AG08395 (cell line): ENCODE data around the gene SLX9.

Source experiments
- DNase-seq: peaks from one replicate; pipeline ENCODE4 v3.0.0; 2012; ENCODE audit warnings: mixed read lengths, low spot score

The SLX9 gene

GRCh38 chr21:44916965-44917364 lies 22.9 kb upstream of the SLX9 start:
- no peak for DNase-seq

DNA sequence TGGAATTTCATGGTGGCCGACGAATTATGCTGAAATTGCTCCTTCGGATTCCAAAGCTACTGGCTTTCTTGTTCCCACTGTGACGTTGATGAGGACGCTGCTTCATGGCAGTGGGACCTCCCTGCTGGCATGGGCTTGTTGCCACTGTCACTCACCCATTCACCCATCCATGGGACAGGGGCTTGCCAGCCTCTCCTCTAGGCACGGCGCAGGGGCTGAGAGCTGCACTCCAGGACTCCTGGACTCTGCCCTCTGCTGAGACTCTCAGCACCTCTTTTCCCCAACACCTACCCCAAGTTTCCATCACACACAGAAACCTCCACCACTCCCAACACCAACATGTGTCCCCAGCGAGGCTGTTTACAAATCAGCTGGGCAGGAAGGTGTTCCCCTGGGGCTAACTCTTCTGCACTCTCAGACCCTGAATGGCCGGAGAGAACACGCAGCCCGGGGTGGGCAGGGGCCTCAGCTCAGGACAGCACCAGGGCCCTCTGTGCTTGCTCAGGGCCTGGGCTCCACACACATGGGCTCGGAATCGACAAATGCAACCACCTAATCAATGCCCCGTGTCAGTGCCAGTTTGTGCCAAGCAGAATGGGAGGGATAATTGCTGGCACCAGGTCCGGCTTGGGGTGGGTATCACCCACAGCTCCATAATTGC lies 22.3 kb upstream of the SLX9 start:
- no peak for DNase-seq

GRCh38 chr21:44918107-44918470 lies 21.7 kb upstream of the SLX9 start:
- DNase-seq: no peak

DNA sequence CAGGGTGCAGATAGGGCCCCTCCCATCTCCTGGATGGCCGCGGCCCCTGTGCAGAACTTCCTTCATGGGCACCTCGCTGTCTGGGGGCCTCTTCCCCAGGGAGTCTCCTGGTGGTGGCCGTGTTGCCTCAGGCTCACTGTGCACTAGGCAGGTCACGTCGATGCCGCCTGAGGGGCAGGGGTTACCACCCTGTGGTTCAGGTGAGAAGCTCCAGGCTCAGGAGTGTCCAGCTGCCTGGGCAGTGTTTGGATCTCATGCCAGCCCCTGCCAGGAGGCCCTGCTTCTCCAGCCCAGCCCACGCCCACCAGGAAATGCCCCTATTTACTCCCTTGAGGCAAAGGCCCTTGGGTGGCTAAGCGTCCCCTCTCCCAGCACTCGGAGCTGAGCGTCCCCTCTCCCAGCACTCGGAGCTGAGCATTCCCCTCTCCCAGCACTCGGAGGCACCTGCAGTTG lies 21.2 kb upstream of the SLX9 start:
- DNase-seq: no peak

GRCh38 chr21:44919111-44919912 lies 20.5 kb upstream of the SLX9 start:
- DNase-seq: no peak

GRCh38 chr21:44919913-44920693 lies 19.7 kb upstream of the SLX9 start:
- no peak for DNase-seq

- no peak for DNase-seq
Measured at GRCh38 chr21:44920694-44921604, 18.9 kb upstream of the SLX9 start, which contains the start of gene ITGB2. ITGB2 (minus strand) TSS chr21:44920899; CDS start chr21:44910782, 10,117 bp downstream.

- no peak for DNase-seq
Measured at GRCh38 chr21:44921928-44922327, 17.9 kb upstream of the SLX9 start.

DNA sequence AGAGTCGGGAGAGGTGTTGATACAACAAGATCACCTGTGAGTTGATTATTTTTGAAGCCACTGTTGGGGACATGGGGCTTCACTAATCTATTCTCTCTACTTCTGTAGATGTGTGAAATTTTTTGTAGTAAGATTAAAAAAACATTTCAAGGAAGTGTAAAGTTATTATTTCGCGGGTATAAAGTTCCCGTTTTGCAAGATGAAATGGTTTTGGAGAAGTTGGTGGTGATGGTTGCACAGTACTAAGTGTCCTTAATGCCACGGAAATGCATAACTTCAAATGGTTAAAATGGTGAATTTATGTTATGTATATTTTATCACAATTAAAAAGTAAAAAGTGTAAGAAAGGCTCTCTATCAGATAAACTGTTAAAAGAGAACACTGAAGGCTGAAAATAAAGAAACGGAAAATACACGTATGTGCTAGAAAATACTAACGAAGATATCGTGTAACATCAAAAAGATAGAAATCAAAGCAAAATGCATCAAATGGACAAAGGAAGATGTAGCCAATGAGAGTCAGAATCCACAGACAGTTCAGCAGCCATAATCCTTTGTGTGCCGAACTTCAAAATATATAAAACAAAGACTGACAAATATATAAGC lies 16.2 kb upstream of the SLX9 start:
- DNase-seq: no peak

GRCh38 chr21:44924606-44925377 lies 15.0 kb upstream of the SLX9 start:
- peak; percentile 54 for DNase-seq

DNA sequence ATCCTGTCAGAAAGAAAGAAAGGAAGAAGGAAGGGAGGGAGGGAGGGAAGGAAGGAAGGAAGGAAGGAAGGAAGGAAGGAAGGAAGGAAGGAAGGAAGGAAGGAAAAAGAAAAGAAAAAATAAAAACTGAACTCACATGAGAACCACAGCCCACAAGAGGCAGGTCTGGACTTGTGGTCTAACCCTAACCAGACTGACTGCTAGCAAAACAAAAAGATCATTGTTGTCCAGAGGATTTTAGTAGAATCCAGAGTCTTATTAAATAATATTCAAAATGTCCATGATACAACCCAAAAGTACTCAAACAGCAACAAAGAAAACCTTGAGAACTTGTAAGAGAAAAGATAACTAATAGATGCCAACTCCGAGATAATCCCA lies 14.5 kb upstream of the SLX9 start:
- no peak for DNase-seq

GRCh38 chr21:44926331-44927101 lies 13.3 kb upstream of the SLX9 start:
- DNase-seq: peak; percentile 29

GRCh38 chr21:44927259-44927586 lies 12.6 kb upstream of the SLX9 start:
- no peak for DNase-seq

DNA sequence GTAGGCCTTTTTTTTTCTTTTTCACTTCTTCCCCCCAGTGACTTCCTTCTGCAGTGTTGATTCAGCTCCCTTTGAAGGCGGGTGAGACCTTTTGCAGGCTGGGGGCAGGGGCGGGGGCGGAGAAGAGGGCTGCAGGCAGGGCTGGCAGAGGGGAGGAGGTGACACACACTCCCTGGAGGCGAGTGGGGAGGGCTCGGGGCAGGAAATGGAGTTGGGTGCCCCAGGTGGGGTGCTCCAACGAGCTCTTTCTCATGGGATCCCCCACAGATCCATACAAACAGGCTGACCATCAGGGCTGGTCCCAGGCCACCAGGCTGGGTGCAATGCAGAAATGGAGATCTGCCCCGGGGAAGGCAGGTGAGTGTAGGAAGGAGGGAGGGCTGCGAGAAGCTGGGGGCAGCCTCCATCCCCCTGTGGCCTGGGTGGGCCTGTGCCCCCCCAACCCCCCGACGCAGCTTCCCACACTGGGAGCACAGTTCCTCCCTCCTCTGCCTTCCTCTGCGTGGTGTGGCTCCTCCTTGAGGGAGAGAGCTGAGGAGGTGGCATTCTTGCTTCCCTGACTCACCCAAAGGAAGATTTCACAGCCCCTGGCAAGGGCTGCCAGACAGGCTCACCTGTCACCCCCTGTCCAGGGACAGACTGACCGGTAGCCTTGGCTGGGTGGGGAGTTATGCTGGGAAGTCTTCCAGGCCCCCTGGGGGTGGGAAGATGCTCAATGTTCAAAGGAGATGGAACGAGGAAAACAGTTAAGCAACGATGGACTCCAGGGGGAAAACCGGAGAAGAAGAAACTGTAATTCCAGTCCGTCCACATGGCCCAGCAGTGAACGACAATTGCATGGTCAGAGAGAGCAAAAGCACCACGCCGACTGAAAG lies 12.0 kb upstream of the SLX9 start:
- DNase-seq: peak; percentile 67

DNA sequence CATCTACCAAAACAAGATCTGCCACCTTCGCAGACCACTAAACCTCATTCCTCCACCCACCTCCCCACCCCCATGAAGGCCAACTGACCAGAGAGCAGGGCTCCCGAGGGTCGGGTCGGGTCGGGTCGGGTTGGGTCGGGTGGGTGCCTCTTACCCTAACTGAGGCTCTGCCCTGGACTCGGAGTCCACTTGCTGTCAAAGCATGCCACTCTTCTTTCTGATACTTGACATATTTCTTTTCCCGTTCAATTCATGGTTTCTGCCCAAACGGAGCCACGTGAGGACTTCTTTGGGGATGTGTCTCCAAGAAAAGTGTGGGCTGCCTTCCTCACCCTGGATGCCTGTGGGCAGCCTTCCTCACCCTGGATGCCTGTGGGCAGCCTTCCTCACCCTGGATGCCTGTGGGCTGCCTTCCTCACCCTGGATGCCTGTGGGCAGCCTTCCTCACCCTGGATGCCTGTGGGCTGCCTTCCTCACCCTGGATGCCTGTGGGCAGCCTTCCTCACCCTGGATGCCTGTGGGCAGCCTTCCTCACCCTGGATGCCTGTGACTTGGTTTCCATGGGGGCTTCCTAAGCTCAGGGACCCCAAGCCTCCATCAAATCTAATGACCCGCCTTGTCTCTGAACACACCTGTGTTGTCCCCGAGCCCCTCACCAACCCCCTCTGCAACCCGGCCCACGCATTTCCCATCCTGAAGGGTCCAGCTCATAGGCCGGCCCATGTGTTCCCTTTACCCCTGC lies 11.2 kb upstream of the SLX9 start:
- peak; percentile 60 for DNase-seq

GRCh38 chr21:44929242-44929798 lies 10.5 kb upstream of the SLX9 start:
- no peak for DNase-seq

DNA sequence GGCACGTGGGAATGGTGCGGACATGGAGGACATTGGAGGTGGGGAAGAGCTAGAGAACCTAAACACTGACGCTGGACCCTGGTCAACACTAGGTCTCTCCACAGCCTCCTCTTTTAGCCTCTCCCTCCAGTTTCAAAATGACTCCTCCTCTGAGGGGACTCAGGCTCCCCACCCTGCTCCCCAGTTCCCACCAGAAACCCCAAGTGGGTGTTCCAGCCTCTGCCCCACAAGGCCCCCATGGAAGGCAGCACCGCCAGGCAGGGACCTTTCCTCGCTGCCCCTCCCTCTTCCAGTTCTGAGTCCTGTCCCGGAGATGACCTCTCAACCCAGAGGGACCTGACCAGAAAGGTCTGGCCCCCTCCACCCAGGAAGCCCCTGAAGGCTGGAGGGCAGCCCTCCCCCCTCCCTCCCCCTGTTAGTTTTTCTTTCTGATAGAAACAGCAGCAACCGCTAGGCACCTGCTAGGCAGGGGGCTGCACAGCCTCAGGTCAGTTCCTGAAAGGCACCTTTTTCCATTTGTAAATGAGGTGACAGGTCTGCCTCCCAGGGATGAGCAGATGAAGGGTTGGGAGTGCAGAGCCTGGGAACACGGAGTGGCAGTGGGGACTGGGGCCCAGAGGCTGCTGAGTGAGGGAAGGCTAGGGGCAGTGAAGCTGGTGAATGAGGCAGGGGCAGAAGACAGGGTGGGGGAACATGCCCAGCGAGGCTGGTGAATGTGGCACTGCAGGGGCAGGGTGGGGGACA lies 9.9 kb upstream of the SLX9 start:
- no peak for DNase-seq
